Aorta (tissue), 5 donors: ENCODE data around the gene LRRC8B. TPM values are rescaled to one million over a fixed set of nuclear protein-coding genes. Genes with fewer than 3 reads are reported as not detected.

ENCODE experiments used
- ATAC-seq: fragments of 200-7000 bp; cut with Tn5 transposase; one replicate; pipeline ENCODE4 v1.9.1; 2022; ENCODE audit warnings: moderate library complexity; ENCODE audit not compliant: low FRiP score
- DNase-seq, 2 donors: peaks; one replicate each; pipeline ENCODE4 v3.0.0-alpha.2; 2020
- H3K27ac ChIP-seq, 2 donors: one replicate each; pipeline ENCODE4 v1.5.1; 2013; ENCODE audit warnings: low read length in 2 of 2, mild to moderate bottlenecking in 2 of 2, moderate library complexity in 2 of 2, control low read depth in 1 of 2, inconsistent platforms in 1 of 2, low read depth in 1 of 2
- H3K27me3 ChIP-seq, 2 donors: one replicate each; pipeline ENCODE4 v1.6.1; 2013; ENCODE audit warnings: control low read depth in 1 of 2, low read length in 1 of 2, mild to moderate bottlenecking in 1 of 2, moderate library complexity in 1 of 2; ENCODE audit not compliant: insufficient read depth in 2 of 2, control insufficient read depth in 1 of 2
- H3K36me3 ChIP-seq, 2 donors: one replicate each; pipeline ENCODE4 v1.6.1; 2013; ENCODE audit warnings: control low read depth in 1 of 2, low read length in 1 of 2, mild to moderate bottlenecking in 1 of 2; ENCODE audit not compliant: insufficient read depth in 2 of 2, control insufficient read depth in 1 of 2
- H3K4me1 ChIP-seq, 2 donors: one replicate each; pipeline ENCODE4 v1.6.1; 2013; ENCODE audit warnings: low read length in 2 of 2, control low read depth in 1 of 2, mild to moderate bottlenecking in 1 of 2, moderate library complexity in 1 of 2; ENCODE audit not compliant: insufficient read depth in 2 of 2, control insufficient read depth in 1 of 2
- H3K4me3 ChIP-seq, 2 donors: one replicate each; pipeline ENCODE4 v1.5.1; 2013; ENCODE audit warnings: low read length in 2 of 2, control low read depth in 1 of 2, mild to moderate bottlenecking in 1 of 2
- H3K9me3 ChIP-seq: one replicate; pipeline ENCODE4 v1.6.1; 2013; ENCODE audit warnings: mild to moderate bottlenecking, low read length; ENCODE audit not compliant: control insufficient read depth
- WGBS, 2 donors: extraction: QIAGEN DNeasy Blood & Tissue Kit; methylation state at CpG; one replicate each; pipeline ENCODE4 v1.1.7; 2013; 5-methylcytosine and 5-hydroxymethylcytosine counted together
- intact Hi-C, 2 donors: fragments of 100-400 bp; cut with DNase I; formaldehyde crosslinking; loops; one replicate each; pipeline versions ENCODE4 v1.14.2 to v1.15.0; 2022
- polyA plus RNA-seq, 2 donors: library from polyadenylated mRNA; stranded (reverse); fragments of 200-250 nt; gene quantifications; one replicate each; pipeline ENCODE4 v1.2.3, GENCODE V29; 2013
- total RNA-seq, 2 donors: library from RNA; stranded (reverse); fragmentation: NEBNext Ultra II Directional; extraction: Animal tissue kit (Norgen Biotek cat#: 25700); gene quantifications; one replicate each; pipeline ENCODE4 v1.2.1, GENCODE V29; 2021
- donor health status: healthy with polysubstance abuse.
- donor health status: Bipolar disorder and iron deficiency.
- donor health status: DM: no; HTN: no; CAD: no.
- donor health status: DM: no; HTN: no; CAD: no.
- donor health status: DM: yes; HTN: yes; CAD: no.

Gene LRRC8B
- total and polyA plus RNA-seq, 4 donors, result 0.72 to 5.9 (median 2.6) TPM

GRCh38 chr1:89548122-89548857 is 23.7 kb downstream of the LRRC8B start:
- H3K27ac ChIP-seq, result no peak overlapping the region
- intact Hi-C loops, result no loop called here

GRCh38 chr1:89550995-89551394 is 26.4 kb downstream of the LRRC8B start:
- no peak for ATAC-seq
- Histone ChIP-seq H3K27ac (no peak overlapping the region), H3K36me3 (no peaks in the 10 kb centered on the region), H3K9me3 (no peaks in the 10 kb centered on the region), H3K4me3 (no peak overlapping the region), H3K27me3 (no peaks in the 10 kb centered on the region), H3K4me1 (peaks cover 0 to 3% of the 10 kb centered on the region in 2 donors)
- intact Hi-C loops, result no loop called here
- WGBS, 2 donors, result 64 to 69% methylated on average over 5 of the region's 5 CpGs
- no peak for DNase-seq

More at GRCh38 chr1:89548122-89548857, 23.7 kb downstream of the LRRC8B start:
- DNase-seq, result no peak
- Histone ChIP-seq H3K9me3 (no peaks in the 10 kb centered on the region), H3K4me3 (no peak overlapping the region), H3K27me3 (no peaks in the 10 kb centered on the region), H3K4me1 (peaks cover 1 to 3% of the 10 kb centered on the region in 2 donors), H3K36me3 (no peaks in the 10 kb centered on the region)
- 79 to 91% methylated on average over 2 of the region's 2 CpGs for WGBS, 2 donors
- ATAC-seq, result no peak

GRCh38 chr1:89552471-89553081 is 27.9 kb downstream of the LRRC8B start:
- peaks cover 0 to 1% of the 10 kb centered on the region in 2 donors for H3K4me1 ChIP-seq
- DNase-seq, result no peak
- H3K9me3 ChIP-seq, result no peaks in the 10 kb centered on the region
- H3K27me3 ChIP-seq, result no peaks in the 10 kb centered on the region
- no peak overlapping the region for H3K4me3 ChIP-seq
- no peak for ATAC-seq
- intact Hi-C loops, result no loop called here
- H3K36me3 ChIP-seq, result no peaks in the 10 kb centered on the region
- no peak overlapping the region for H3K27ac ChIP-seq
- WGBS, 2 donors, result 57 to 62% methylated on average over 2 of the region's 2 CpGs

- Histone ChIP-seq H3K9me3 (peaks cover 1% of the 10 kb centered on the region), H3K27me3 (no peaks in the 10 kb centered on the region), H3K4me1 (no peaks in the 10 kb centered on the region), H3K27ac (no peak overlapping the region), H3K36me3 (no peaks in the 10 kb centered on the region), H3K4me3 (no peak overlapping the region)
- 91 to 94% methylated on average over 1 of the region's 1 CpG for WGBS, 2 donors
- intact Hi-C loops, result no loop called here
- peak; percentile 56 for ATAC-seq
- DNase-seq, result no peak
Measured at GRCh38 chr1:89553157-89553556, 28.5 kb downstream of the LRRC8B start.

- Histone ChIP-seq H3K36me3 (no peaks in the 10 kb centered on the region), H3K4me1 (no peaks in the 10 kb centered on the region), H3K27ac (no peak overlapping the region), H3K27me3 (no peaks in the 10 kb centered on the region), H3K4me3 (no peak overlapping the region), H3K9me3 (peaks cover 1% of the 10 kb centered on the region)
- DNase-seq (no peak), ATAC-seq (no peak)
- intact Hi-C loops, result no loop called here
- WGBS, 2 donors, result 47 to 65% methylated on average over 2 of the region's 2 CpGs
Measured at GRCh38 chr1:89555550-89555949, 30.9 kb downstream of the LRRC8B start.

DNA sequence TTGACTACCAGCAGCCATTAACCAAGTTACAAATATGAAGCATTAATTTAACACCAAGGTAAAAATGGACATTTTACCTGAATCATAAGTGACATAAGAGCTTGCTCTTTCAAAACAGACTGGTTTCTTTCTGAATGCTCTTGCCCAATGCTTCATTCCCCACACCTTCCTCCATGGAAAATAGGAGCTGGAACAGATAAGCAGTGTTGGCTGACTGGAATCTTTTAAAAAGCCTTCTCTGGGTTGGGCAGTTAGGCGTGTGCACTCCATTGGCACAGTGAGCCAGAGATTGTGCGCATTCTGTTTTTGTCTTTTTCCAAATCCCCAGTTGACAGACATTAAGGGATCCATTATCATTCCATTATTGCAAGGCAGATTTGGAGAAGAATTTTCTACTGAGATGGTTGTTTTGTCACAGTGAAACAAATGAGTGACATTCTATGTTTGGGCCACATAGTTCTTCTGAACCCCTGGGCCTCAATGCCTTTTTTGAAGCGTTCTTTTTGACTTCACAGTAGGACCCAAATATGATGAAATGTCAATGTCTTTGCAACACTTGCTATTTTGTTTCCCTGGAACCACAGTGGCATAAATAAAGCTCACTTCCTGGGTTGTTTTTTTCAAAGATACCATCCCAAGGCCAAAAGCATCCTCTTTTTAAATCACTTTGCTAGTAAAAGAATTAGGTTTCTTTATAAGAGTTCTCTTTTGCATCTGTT is 32.3 kb downstream of the LRRC8B start:
- WGBS, 2 donors, result 90 to 94% methylated on average over 3 of the region's 3 CpGs
- ATAC-seq, result no peak
- no peak for DNase-seq
- H3K36me3 ChIP-seq, result no peaks in the 10 kb centered on the region
- H3K27ac ChIP-seq, result no peak overlapping the region
- no peaks in the 10 kb centered on the region for H3K4me1 ChIP-seq
- H3K27me3 ChIP-seq, result no peaks in the 10 kb centered on the region
- H3K4me3 ChIP-seq, result no peak overlapping the region
- H3K9me3 ChIP-seq, result peaks cover 1% of the 10 kb centered on the region
- intact Hi-C loops, result no loop called here

DNA sequence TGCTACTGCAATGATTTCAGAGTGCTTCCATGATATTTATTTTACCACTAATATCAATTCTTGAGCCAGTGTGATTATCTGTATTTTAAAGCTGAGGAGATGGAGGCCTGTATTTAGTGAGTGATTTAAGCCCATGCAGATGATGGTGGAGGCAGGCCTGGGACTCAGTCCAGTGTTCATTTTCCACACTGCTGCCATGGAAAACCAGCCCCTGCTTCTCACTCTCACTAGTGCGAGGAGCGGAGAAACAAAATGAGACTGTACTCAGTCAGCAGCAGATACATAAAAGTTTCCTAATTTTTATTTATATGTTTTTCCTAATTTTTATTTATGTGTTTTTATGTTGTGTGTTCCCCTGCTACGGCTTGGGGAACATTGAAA is 32.8 kb downstream of the LRRC8B start:
- DNase-seq, result no peak
- WGBS, 2 donors, result 92 to 97% methylated on average over 3 of the region's 3 CpGs
- intact Hi-C loops, result no loop called here
- H3K27ac ChIP-seq, result no peak overlapping the region
- H3K9me3 ChIP-seq, result peaks cover 1% of the 10 kb centered on the region
- no peak overlapping the region for H3K4me3 ChIP-seq
- no peak for ATAC-seq
- no peaks in the 10 kb centered on the region for H3K36me3 ChIP-seq
- no peaks in the 10 kb centered on the region for H3K4me1 ChIP-seq
- no peaks in the 10 kb centered on the region for H3K27me3 ChIP-seq

DNA sequence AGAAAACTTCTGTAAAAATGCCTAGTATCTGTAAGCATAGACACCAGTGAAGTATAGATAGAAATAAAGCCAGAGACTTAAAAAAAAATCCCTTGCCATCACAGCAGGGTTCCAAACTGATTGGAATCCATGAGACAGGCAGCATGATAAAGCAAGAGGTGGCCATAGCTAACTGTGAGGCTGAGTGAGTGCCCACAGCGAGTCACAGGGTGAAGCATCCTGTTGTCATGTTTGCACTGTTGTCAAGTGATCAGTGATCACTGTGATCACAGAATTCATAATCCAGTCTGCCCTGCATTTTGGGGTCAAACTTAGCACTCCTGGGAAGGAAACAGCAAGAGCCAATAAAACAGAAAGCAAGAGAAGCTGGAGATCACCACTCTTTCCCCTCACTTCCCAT is 33.3 kb downstream of the LRRC8B start:
- H3K27ac ChIP-seq, result no peak overlapping the region
- H3K4me1 ChIP-seq, result no peaks in the 10 kb centered on the region
- ATAC-seq (no peak), DNase-seq (no peak)
- H3K4me3 ChIP-seq, result no peak overlapping the region
- H3K9me3 ChIP-seq, result peaks cover 1% of the 10 kb centered on the region
- H3K36me3 ChIP-seq, result no peaks in the 10 kb centered on the region
- intact Hi-C loops, result no loop called here
- 97 to 100% methylated on average over 1 of the region's 1 CpG for WGBS, 2 donors
- H3K27me3 ChIP-seq, result no peaks in the 10 kb centered on the region
